NB4 (cell line): ENCODE measurements around the gene STX4.

Experiments used
- DNase-seq: peaks from one replicate; pipeline ENCODE4 v3.0.0; 2010; ENCODE audit warnings: low read depth
- H3K4me3 ChIP-seq: one replicate; pipeline ENCODE4 v1.5.1; 2011; ENCODE audit warnings: mild to moderate bottlenecking, low read depth, low read length, moderate library complexity
- MYC ChIP-seq: IDR thresholded peaks from 2 replicates; pipeline ENCODE4 v1.6.1; 2011; ENCODE audit warnings: low read depth, low read length
- POLR2A ChIP-seq: IDR thresholded peaks from 2 replicates; pipeline ENCODE4 v1.6.1; 2011; ENCODE audit warnings: mild to moderate bottlenecking; ENCODE audit not compliant: insufficient read length; ENCODE audit errors: extremely low read depth
- TF ChIP-seq, protein P1 (sequence below): IDR thresholded peaks from one replicate; pipeline ENCODE4 v1.5.1; 2012; ENCODE audit warnings: low read depth, low read length
- TF ChIP-seq, protein P2 (sequence below): IDR thresholded peaks from 2 replicates; pipeline ENCODE4 v1.6.1; 2011; ENCODE audit warnings: low read depth, low read length

STX4 gene

GRCh38 chr16:31083556-31083955 is 50.2 kb downstream of the STX4 start:
- no peak for DNase-seq
- TF ChIP-seq, protein P1, sequence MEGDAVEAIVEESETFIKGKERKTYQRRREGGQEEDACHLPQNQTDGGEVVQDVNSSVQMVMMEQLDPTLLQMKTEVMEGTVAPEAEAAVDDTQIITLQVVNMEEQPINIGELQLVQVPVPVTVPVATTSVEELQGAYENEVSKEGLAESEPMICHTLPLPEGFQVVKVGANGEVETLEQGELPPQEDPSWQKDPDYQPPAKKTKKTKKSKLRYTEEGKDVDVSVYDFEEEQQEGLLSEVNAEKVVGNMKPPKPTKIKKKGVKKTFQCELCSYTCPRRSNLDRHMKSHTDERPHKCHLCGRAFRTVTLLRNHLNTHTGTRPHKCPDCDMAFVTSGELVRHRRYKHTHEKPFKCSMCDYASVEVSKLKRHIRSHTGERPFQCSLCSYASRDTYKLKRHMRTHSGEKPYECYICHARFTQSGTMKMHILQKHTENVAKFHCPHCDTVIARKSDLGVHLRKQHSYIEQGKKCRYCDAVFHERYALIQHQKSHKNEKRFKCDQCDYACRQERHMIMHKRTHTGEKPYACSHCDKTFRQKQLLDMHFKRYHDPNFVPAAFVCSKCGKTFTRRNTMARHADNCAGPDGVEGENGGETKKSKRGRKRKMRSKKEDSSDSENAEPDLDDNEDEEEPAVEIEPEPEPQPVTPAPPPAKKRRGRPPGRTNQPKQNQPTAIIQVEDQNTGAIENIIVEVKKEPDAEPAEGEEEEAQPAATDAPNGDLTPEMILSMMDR = no peak
- TF ChIP-seq MYC = no peak
- TF ChIP-seq, protein P2, sequence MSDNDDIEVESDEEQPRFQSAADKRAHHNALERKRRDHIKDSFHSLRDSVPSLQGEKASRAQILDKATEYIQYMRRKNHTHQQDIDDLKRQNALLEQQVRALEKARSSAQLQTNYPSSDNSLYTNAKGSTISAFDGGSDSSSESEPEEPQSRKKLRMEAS = no peak
- TF ChIP-seq POLR2A = no peak
- H3K4me3 ChIP-seq = no peak overlapping the region

DNA sequence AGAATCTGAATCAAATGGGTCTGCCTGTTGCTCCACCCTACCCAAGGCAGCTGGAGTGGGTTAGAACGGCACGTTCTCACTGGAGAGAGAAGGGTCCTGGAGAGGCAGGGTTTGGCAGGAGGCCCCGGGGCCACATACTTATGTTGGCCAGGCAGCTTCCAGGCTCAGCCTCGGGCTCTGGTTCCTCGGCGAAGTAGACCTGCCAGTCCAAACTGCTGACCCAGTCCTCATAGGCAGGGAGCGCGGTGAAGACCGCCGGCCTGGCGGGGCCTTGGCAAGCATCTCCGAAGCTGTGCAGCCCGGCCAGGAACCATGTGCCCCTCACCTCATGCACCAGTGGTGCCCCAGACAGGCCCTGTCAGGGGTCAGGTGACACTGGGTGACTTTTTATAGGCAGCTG is 50.6 kb downstream of the STX4 start:
- H3K4me3 ChIP-seq = no peak overlapping the region
- no peak for DNase-seq
- no peak for TF ChIP-seq MYC
- TF ChIP-seq, protein P2 = no peak
- TF ChIP-seq, protein P1 = no peak
- TF ChIP-seq POLR2A = no peak

GRCh38 chr16:31084584-31085302 is 51.4 kb downstream of the STX4 start:
- DNase-seq = no peak
- no peak overlapping the region for H3K4me3 ChIP-seq
- TF ChIP-seq, protein P1 = no peak
- TF ChIP-seq POLR2A = no peak
- TF ChIP-seq, protein P2 = no peak
- TF ChIP-seq MYC = no peak

DNA sequence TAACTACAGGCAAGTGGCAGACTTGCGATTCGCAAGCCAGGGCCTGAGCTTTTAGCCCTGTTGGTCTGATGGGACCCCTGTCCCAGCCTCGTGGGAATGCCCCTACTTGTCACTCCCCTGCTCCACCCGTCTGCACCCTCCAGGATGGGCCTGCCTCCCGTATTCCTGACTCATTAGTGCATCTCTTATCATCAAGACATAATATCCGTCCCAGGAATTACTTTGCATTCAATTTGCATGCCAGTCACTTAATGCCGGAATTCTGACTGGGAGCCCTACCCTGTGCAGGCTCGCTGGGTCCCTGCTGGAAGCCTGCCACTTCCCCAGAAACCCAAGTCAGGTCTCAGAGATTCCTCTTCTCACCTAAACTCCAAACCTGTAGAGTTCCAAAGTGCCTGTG is 52.1 kb downstream of the STX4 start:
- DNase-seq = no peak
- H3K4me3 ChIP-seq = no peak overlapping the region
- TF ChIP-seq, protein P1 = no peak
- no peak for TF ChIP-seq MYC
- TF ChIP-seq, protein P2 = no peak
- TF ChIP-seq POLR2A = no peak

DNA sequence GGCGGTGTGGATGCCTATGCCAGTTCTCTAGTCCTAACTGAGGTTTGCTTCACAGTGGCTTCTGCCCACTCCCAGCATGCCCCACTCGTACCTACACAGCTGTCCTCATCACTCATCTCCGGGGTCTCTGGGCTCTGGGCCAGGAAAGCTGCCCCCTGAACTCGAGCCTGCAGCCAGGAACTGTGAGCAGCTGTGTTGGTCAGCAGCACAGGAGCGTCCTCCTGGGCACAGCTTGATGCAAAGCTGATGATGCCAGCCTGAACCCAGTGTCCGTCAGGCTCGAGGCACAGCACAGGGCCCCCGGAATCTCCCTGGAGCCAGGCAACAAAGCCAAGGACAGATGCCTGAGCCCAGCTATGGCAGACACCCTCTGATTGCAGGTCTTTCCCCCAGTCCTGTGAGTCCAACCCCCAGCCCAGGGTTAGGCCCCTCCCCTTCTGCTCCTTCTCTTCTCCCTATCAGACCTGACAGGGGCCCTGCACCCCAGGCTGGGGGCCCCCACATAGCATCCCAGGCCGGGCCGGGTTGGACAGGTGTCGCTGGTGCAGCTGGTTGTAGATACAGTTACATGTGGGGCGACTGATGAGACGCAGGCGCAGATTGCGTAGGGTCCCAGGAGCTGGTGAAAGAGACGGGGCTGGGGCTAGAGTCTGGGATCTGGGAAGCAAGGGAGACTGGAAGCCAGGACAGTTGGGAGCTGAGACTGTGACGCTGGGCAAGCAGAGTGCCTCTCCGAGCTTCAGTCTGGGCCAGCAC is 52.7 kb downstream of the STX4 start:
- no peak for DNase-seq
- H3K4me3 ChIP-seq = no peak overlapping the region
- TF ChIP-seq MYC = no peak
- TF ChIP-seq, protein P2 = no peak
- no peak for TF ChIP-seq POLR2A
- TF ChIP-seq, protein P1 = no peak
